Neuronal stem cell (in vitro differentiated cells): ENCODE measurements around the gene CPVL.

Experiments used
- DNase-seq: peaks from one replicate; pipeline ENCODE4 v3.0.0-alpha.2; 2013; ENCODE audit warnings: low spot score
- H2AFZ ChIP-seq: one replicate; pipeline ENCODE4 v1.6.1; 2013; ENCODE audit warnings: mild to moderate bottlenecking, low read length, inconsistent platforms
- H2AK5ac ChIP-seq: 2 replicates; pipeline ENCODE4 v1.6.1; 2013; ENCODE audit warnings: low read depth, mild to moderate bottlenecking, inconsistent platforms, low read length, moderate library complexity, mixed read lengths
- H2BK120ac ChIP-seq: 2 replicates; pipeline ENCODE4 v1.6.1; 2013; ENCODE audit warnings: low read depth, mild to moderate bottlenecking, inconsistent platforms, low read length, moderate library complexity, mixed read lengths
- H2BK12ac ChIP-seq: one replicate; pipeline ENCODE4 v1.6.1; 2013; ENCODE audit warnings: low read length, inconsistent platforms
- H2BK15ac ChIP-seq: 2 replicates; pipeline ENCODE4 v1.6.1; 2013; ENCODE audit warnings: mild to moderate bottlenecking, low read length, inconsistent platforms, mixed read lengths
- H2BK5ac ChIP-seq: one replicate; pipeline ENCODE4 v1.6.1; 2013; ENCODE audit warnings: inconsistent platforms, mild to moderate bottlenecking, low read length, moderate library complexity
- H3K14ac ChIP-seq: one replicate; pipeline ENCODE4 v1.6.1; 2013; ENCODE audit warnings: low read length, inconsistent platforms
- H3K18ac ChIP-seq: 2 replicates; pipeline ENCODE4 v1.6.1; 2013; ENCODE audit warnings: low read length, inconsistent platforms
- H3K23ac ChIP-seq: 2 replicates; pipeline ENCODE4 v1.6.1; 2013; ENCODE audit warnings: low read depth, mild to moderate bottlenecking, mixed read lengths, low read length, inconsistent platforms; ENCODE audit not compliant: poor library complexity
- H3K27ac ChIP-seq: replicated peaks from 3 replicates; pipeline ENCODE4 v1.5.1; 2013; ENCODE audit warnings: low read length, inconsistent platforms
- H3K27me3 ChIP-seq, 3 experiments: 2 replicates each; pipeline ENCODE4 v1.6.1; 2013; ENCODE audit warnings: low read length in 3 of 3, mild to moderate bottlenecking in 2 of 3, inconsistent platforms in 1 of 3, low read depth in 1 of 3, mixed read lengths in 1 of 3, moderate library complexity in 1 of 3; ENCODE audit not compliant: control insufficient read depth in 3 of 3, insufficient read depth in 3 of 3
- H3K36me3 ChIP-seq, 2 donors: replicated peaks in 1 of 2; 2 replicates each; pipeline ENCODE4 v1.6.1; 2013; ENCODE audit warnings: low read length in 2 of 2; ENCODE audit not compliant: control insufficient read depth in 2 of 2, insufficient read depth in 2 of 2
- H3K4ac ChIP-seq: 2 replicates; pipeline ENCODE4 v1.6.1; 2013; ENCODE audit warnings: inconsistent platforms, mild to moderate bottlenecking, low read length, moderate library complexity
- H3K4me1 ChIP-seq, 2 donors: 1 replicate in 1 of 2; 2 replicates in 1 of 2; pipeline ENCODE4 v1.6.1; 2013; ENCODE audit warnings: low read length in 2 of 2, low read depth in 1 of 2; ENCODE audit not compliant: control insufficient read depth in 2 of 2, insufficient read depth in 1 of 2
- H3K4me2 ChIP-seq: one replicate; pipeline ENCODE4 v1.6.1; 2013; ENCODE audit warnings: mild to moderate bottlenecking, low read length, inconsistent platforms; ENCODE audit not compliant: insufficient read depth, poor library complexity, severe bottlenecking
- H3K4me3 ChIP-seq, 2 donors: 2 replicates each; pipeline ENCODE4 v1.5.1; 2013; ENCODE audit warnings: low read length in 2 of 2, mild to moderate bottlenecking in 2 of 2, inconsistent platforms in 1 of 2, moderate library complexity in 1 of 2
- H3K79me1 ChIP-seq: one replicate; pipeline ENCODE4 v1.6.1; 2013; ENCODE audit warnings: low read depth, mild to moderate bottlenecking, inconsistent platforms, low read length, moderate library complexity
- H3K9ac ChIP-seq: one replicate; pipeline ENCODE4 v1.6.1; 2013; ENCODE audit warnings: mild to moderate bottlenecking, low read depth, low read length, inconsistent platforms; ENCODE audit not compliant: poor library complexity
- H3K9me3 ChIP-seq, 2 donors: replicated peaks in 1 of 2; 2 replicates each; pipeline versions ENCODE3 to v1.6.1; 2013; ENCODE audit warnings: low read length in 2 of 2, mild to moderate bottlenecking in 2 of 2, inconsistent platforms in 1 of 2, low read depth in 1 of 2, mixed read lengths in 1 of 2, moderate library complexity in 1 of 2; ENCODE audit not compliant: control insufficient read depth in 2 of 2, insufficient read depth in 1 of 2
- H4K8ac ChIP-seq: one replicate; pipeline ENCODE4 v1.6.1; 2013; ENCODE audit warnings: low read depth, mild to moderate bottlenecking, inconsistent platforms, low read length, moderate library complexity
- H4K91ac ChIP-seq: one replicate; pipeline ENCODE4 v1.6.1; 2013; ENCODE audit warnings: low read length, low read depth, mild to moderate bottlenecking, inconsistent platforms; ENCODE audit not compliant: poor library complexity
- WGBS, 2 donors: extraction: QIAGEN DNeasy Blood & Tissue Kit; methylation state at CpG; one replicate each; pipeline ENCODE4 v1.1.7; 2013; ENCODE audit warnings: missing lambda C conversion rate in 2 of 2, mixed read lengths in 1 of 2; ENCODE audit not compliant: insufficient read length in 2 of 2, insufficient replicate concordance in 1 of 2; ENCODE audit errors: extremely low coverage in 2 of 2; 5-methylcytosine and 5-hydroxymethylcytosine counted together

The CPVL gene

DNA sequence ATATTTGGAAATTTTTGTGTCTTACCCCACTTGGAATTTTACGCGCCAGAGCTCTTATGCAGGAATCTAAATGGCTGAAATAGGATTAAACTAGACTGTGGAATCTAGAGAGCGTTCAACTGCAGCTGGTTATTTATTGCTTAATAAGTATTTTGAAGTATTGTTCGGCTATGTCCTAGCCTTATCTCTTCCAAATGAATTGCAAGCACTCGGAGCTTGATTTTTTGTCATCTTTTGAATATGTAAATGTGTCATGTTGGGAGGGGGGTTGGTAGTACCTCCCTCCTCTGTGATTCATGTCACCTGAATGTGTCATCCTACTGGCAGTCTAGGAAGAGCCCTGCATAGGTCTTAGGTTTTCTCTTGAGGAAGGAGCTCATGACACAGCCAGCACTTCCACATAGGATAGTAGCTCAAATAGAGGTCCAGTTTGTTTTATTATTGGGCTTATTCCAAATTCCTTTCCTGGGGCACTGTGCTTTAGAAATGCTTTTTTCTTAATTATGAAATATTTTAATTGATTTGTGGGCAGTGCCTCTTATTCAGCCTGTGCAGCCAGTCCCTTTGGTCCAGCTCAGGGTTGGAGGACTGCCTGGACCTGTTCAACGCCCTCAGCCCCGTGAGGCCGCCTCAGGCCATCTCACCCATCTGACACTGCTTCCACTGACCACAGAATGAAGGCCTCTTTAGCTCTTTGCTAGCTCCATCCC lies 165.7 kb downstream of the CPVL start:
- no peak overlapping the region for H3K18ac ChIP-seq
- H4K8ac ChIP-seq, result no peak overlapping the region
- WGBS, 2 donors, result no CpG with 5 or more reads among the region's 8 CpGs
- no peak overlapping the region for H3K4ac ChIP-seq
- H2AFZ ChIP-seq, result no peak overlapping the region
- H3K36me3 ChIP-seq, result no peaks in the 10 kb centered on the region
- no peak overlapping the region for H2BK120ac ChIP-seq
- H3K27me3 ChIP-seq, result no peaks in the 10 kb centered on the region
- no peak overlapping the region for H3K9ac ChIP-seq
- H2AK5ac ChIP-seq, result no peak overlapping the region
- no peak overlapping the region for H2BK12ac ChIP-seq
- H3K4me1 ChIP-seq, result peaks cover 9 to 14% of the 10 kb centered on the region in 2 donors
- no peak overlapping the region for H3K4me3 ChIP-seq
- no peak overlapping the region for H2BK15ac ChIP-seq
- H4K91ac ChIP-seq, result no peak overlapping the region
- H2BK5ac ChIP-seq, result no peak overlapping the region
- H3K4me2 ChIP-seq, result no peak overlapping the region
- no peaks in the 10 kb centered on the region for H3K79me1 ChIP-seq
- H3K27ac ChIP-seq, result no peak overlapping the region
- H3K23ac ChIP-seq, result no peak overlapping the region
- DNase-seq, result no peak
- H3K9me3 ChIP-seq, result peaks cover 0 to 22% of the 10 kb centered on the region in 2 donors
- H3K14ac ChIP-seq, result no peak overlapping the region

DNA sequence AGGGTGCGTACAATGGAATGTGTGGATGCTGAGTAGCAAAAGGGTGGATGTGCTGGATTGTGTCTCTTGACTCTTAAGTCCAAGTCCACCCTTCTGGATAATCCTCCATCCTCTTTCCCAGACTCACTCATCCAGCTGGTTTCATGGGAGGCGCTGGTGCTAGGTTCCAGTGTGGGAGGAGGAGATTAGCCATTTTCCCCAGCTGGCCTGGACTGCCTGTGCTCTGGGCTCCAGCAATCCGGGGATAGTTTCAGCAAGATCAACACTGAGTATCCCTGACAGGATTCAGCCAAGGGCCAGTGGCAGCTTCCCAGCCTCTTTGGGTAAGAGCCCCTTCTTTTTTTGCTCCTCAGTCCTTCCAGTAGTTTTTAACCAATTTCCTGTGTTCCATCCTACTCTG lies 166.6 kb downstream of the CPVL start:
- Histone ChIP-seq H2AFZ (no peak overlapping the region), H3K79me1 (no peaks in the 10 kb centered on the region), H2BK5ac (no peak overlapping the region), H2AK5ac (no peak overlapping the region), H2BK12ac (no peak overlapping the region), H3K4me2 (no peak overlapping the region), H3K9me3 (peaks cover 0 to 28% of the 10 kb centered on the region in 2 donors), H2BK120ac (no peak overlapping the region), H3K27me3 (no peaks in the 10 kb centered on the region), H3K4ac (no peak overlapping the region), H3K4me3 (peak overlapping the region in 1 of 2 donors; percentile 1), H3K27ac (no peak overlapping the region), H2BK15ac (no peak overlapping the region), H3K36me3 (no peaks in the 10 kb centered on the region), H3K18ac (no peak overlapping the region), H4K8ac (no peak overlapping the region), H3K9ac (no peak overlapping the region), H3K23ac (peak overlapping the region; percentile 27), H3K4me1 (peaks cover 4 to 5% of the 10 kb centered on the region in 2 donors), H4K91ac (peak overlapping the region; percentile 34), H3K14ac (no peak overlapping the region)
- no CpG with 5 or more reads among the region's 3 CpGs for WGBS, 2 donors
- DNase-seq, result no peak

- no peak for DNase-seq
- Histone ChIP-seq H2BK5ac (no peak overlapping the region), H2BK15ac (no peak overlapping the region), H2BK120ac (no peak overlapping the region), H3K79me1 (no peaks in the 10 kb centered on the region), H2BK12ac (no peak overlapping the region), H2AFZ (no peak overlapping the region), H3K4ac (no peak overlapping the region), H3K4me1 (no peaks in the 10 kb centered on the region), H3K36me3 (no peaks in the 10 kb centered on the region), H3K18ac (no peak overlapping the region), H3K27me3 (no peaks in the 10 kb centered on the region), H3K4me3 (no peak overlapping the region), H3K9me3 (peaks cover 5 to 29% of the 10 kb centered on the region in 2 donors), H3K9ac (no peak overlapping the region), H4K8ac (no peak overlapping the region), H3K23ac (no peak overlapping the region), H3K27ac (no peak overlapping the region), H2AK5ac (no peak overlapping the region), H3K4me2 (no peak overlapping the region), H4K91ac (no peak overlapping the region), H3K14ac (no peak overlapping the region)
- WGBS, 2 donors, result no CpG with 5 or more reads among the region's 1 CpG
Observed at GRCh38 chr7:28977881-28978280, 168.5 kb downstream of the CPVL start.

DNA sequence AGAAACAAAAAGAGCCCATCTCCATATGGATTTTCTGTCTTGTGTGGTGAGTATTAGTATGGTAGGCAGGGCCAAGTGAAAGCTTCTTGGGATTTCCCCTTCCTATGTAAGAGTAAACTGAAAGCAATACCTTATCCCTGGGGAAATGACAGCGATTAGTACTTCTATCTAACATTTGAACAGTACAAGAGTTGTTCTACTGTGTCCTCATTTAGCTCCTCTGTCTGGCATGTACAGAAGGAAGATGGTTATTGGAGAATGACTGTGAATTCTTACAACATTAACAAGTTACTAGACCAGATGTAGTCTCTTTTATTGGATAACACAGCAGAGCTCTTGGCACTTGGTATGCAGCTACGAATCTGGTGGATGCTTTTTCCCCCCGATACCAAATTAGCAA lies 170.3 kb downstream of the CPVL start:
- Histone ChIP-seq H2BK120ac (no peak overlapping the region), H3K4me1 (no peaks in the 10 kb centered on the region), H3K27me3 (no peaks in the 10 kb centered on the region), H3K14ac (no peak overlapping the region), H4K8ac (no peak overlapping the region), H3K18ac (no peak overlapping the region), H3K27ac (no peak overlapping the region), H2BK12ac (no peak overlapping the region), H2BK15ac (no peak overlapping the region), H4K91ac (no peak overlapping the region), H3K23ac (no peak overlapping the region), H3K4me3 (no peak overlapping the region), H3K36me3 (no peaks in the 10 kb centered on the region), H3K4ac (no peak overlapping the region), H3K9ac (no peak overlapping the region), H2BK5ac (no peak overlapping the region), H3K4me2 (no peak overlapping the region), H3K79me1 (no peaks in the 10 kb centered on the region), H3K9me3 (peaks cover 5 to 37% of the 10 kb centered on the region in 2 donors), H2AK5ac (no peak overlapping the region), H2AFZ (no peak overlapping the region)
- no peak for DNase-seq
- whole genome bisulfite sequencing, 2 donors, result no CpG with 5 or more reads among the region's 3 CpGs
